Vagina (tissue), 2 donors: ENCODE results near the gene ANHX.

Experiments used
- CTCF ChIP-seq, 3 experiments: fragments of 450-650 bp in 2 of 3; fragments of 200-600 bp in 1 of 3; sonication (generic) in 1 of 3; IDR thresholded peaks; one replicate each; pipeline ENCODE4 v1.5.1; 2017 to 2019; ENCODE audit warnings: antibody characterized with exemption in 3 of 3, mild to moderate bottlenecking in 2 of 3, moderate library complexity in 2 of 3
- POLR2AphosphoS5 ChIP-seq, 2 donors: sonication (generic); formaldehyde crosslinking; IDR thresholded peaks; one replicate each; pipeline ENCODE4 v1.9.0; 2017; ENCODE audit warnings: antibody characterized with exemption in 2 of 2, mild to moderate bottlenecking in 2 of 2, low read depth in 1 of 2; ENCODE audit not compliant: insufficient read depth in 1 of 2

GRCh38 chr12:133201888-133202287 is 33.8 kb downstream of the ANHX start:
- TF ChIP-seq POLR2AphosphoS5 (IDR thresholded peaks at IDR 0.05; ENCODE audit: insufficient read depth in 1 of 2, low read depth in 1 of 2) (no peak), CTCF (IDR thresholded peaks at IDR 0.05) (no peak)
